ENCODE data around the gene CEP89. TPM values are rescaled to one million over a fixed set of nuclear protein-coding genes. Genes with fewer than 3 reads are reported as not detected.
"Not testable (repeated sequence)": the region's sequence is repeated elsewhere in the genome, so short reads cannot be mapped to it uniquely, and the experiment has no call there.

CEP89 gene
- total RNA-seq, 2 donors from 2014 or later: 19.3 to 20.6 TPM

DNA sequence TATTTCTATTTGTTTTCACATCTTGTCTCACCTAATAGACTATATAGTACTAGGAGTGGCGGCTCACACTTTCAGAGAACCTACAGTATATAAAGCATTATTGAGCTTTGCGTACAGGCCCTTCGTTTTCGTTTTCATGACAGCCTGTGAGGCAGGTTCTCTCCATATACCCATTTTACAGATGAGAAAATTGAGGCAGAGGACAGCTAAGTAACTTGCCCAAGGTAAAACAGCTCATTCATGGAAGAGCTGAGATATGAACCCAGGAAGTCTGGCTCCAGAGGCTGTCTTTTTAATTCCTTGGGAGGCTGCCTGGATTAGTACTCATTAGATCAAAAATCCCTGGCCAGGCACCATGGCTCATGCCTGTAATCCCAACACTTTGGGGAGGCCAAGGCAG is 29.2 kb upstream of the CEP89 start:
- TF ChIP-seq POLR2AphosphoS5 (IDR thresholded peaks at IDR 0.05): no peak
- TF ChIP-seq, protein P1, sequence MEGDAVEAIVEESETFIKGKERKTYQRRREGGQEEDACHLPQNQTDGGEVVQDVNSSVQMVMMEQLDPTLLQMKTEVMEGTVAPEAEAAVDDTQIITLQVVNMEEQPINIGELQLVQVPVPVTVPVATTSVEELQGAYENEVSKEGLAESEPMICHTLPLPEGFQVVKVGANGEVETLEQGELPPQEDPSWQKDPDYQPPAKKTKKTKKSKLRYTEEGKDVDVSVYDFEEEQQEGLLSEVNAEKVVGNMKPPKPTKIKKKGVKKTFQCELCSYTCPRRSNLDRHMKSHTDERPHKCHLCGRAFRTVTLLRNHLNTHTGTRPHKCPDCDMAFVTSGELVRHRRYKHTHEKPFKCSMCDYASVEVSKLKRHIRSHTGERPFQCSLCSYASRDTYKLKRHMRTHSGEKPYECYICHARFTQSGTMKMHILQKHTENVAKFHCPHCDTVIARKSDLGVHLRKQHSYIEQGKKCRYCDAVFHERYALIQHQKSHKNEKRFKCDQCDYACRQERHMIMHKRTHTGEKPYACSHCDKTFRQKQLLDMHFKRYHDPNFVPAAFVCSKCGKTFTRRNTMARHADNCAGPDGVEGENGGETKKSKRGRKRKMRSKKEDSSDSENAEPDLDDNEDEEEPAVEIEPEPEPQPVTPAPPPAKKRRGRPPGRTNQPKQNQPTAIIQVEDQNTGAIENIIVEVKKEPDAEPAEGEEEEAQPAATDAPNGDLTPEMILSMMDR (IDR thresholded peaks at IDR 0.05): no peak
- TF ChIP-seq POLR2A (IDR thresholded peaks at IDR 0.05): no peak
- peak overlapping the region in 1 of 2 donors; percentile 33 for H3K27ac ChIP-seq

DNA sequence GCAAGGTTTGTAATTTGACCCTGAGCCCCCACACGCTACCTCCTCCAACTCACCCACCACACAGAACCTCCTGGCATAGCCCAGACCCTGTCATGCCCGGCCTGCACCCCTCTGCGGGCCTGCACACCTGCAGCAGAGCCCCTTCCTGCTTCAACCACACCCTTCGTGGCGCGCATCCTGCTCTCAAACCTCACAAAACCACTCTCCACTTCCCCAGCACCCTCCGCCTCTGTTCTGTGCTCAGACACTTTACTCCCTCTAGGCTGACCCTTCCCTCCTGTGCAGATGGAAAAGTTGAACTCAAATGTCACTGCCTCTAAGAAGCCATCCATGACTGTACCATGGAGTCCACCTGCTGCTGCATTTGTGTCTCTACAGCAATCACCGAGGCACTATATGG is 28.8 kb upstream of the CEP89 start:
- 87% methylated on average over 8 of the region's 8 CpGs for WGBS
- DNase-seq (ENCODE audit: low spot score): no peak
- H3K27me3 ChIP-seq (replicated peaks; ENCODE audit: insufficient read depth): no peaks in the 10 kb centered on the region
- no peaks in the 10 kb centered on the region for H3K9me3 ChIP-seq
- H3K4me1 ChIP-seq (replicated peaks): no peaks in the 10 kb centered on the region
- intact Hi-C loops (cut with DNase I): no loop called here
- no peak overlapping the region for H3K4me3 ChIP-seq
- H3K36me3 ChIP-seq: no peaks in the 10 kb centered on the region
- no peak for TF ChIP-seq POLR2A (IDR thresholded peaks at IDR 0.05)
- TF ChIP-seq, protein P1 (IDR thresholded peaks at IDR 0.05): no peak
- TF ChIP-seq POLR2AphosphoS5 (IDR thresholded peaks at IDR 0.05): no peak
- peak overlapping the region in 1 of 2 donors; percentile 33 for H3K27ac ChIP-seq

More for the DNA sequence above, 29.2 kb upstream of the CEP89 start:
- Histone ChIP-seq H3K4me1 (replicated peaks) (no peaks in the 10 kb centered on the region), H3K4me3 (no peak overlapping the region), H3K9me3 (no peaks in the 10 kb centered on the region), H3K36me3 (no peaks in the 10 kb centered on the region), H3K27me3 (replicated peaks; ENCODE audit: insufficient read depth) (no peaks in the 10 kb centered on the region)
- intact Hi-C loops (cut with DNase I): no loop called here
- 96% methylated on average over 4 of the region's 4 CpGs for WGBS
- DNase-seq (ENCODE audit: low spot score): no peak

DNA sequence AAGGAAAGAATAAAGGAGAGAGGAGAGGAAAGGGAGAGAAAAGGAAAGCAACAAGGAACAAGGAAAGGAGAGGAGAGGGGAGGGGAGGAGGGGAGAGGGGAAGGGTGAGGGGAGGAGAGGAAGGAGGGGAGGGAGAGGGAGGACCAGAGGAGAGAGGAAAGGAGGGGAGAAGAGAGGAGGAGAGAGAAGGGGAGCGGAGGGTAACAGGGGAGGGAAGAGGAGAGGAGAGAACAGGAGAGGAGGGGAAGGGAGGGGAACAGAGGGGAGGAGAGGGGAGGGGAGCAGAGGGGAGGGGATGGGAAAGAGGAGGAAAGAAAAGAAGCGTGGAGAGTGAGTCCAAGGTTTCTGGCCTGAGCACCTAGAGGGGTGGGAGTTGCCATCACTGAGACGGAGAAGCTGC is 27.0 kb upstream of the CEP89 start:
- Histone ChIP-seq H3K4me3 (no peak overlapping the region), H3K4me1 (replicated peaks) (no peaks in the 10 kb centered on the region), H3K27me3 (replicated peaks; ENCODE audit: insufficient read depth) (no peaks in the 10 kb centered on the region), H3K36me3 (peaks cover 0 to 4% of the 10 kb centered on the region in 2 donors), H3K27ac (peak overlapping the region in 1 of 2 donors; percentile 62), H3K9me3 (no peaks in the 10 kb centered on the region)
- DNase-seq (ENCODE audit: low spot score): no peak
- intact Hi-C loops (cut with DNase I): no loop called here
- WGBS: 70% methylated on average over 3 of the region's 3 CpGs
- TF ChIP-seq POLR2A (IDR thresholded peaks at IDR 0.05): no peak
- TF ChIP-seq, protein P1 (IDR thresholded peaks at IDR 0.05): no peak
- no peak for TF ChIP-seq POLR2AphosphoS5 (IDR thresholded peaks at IDR 0.05)

DNA sequence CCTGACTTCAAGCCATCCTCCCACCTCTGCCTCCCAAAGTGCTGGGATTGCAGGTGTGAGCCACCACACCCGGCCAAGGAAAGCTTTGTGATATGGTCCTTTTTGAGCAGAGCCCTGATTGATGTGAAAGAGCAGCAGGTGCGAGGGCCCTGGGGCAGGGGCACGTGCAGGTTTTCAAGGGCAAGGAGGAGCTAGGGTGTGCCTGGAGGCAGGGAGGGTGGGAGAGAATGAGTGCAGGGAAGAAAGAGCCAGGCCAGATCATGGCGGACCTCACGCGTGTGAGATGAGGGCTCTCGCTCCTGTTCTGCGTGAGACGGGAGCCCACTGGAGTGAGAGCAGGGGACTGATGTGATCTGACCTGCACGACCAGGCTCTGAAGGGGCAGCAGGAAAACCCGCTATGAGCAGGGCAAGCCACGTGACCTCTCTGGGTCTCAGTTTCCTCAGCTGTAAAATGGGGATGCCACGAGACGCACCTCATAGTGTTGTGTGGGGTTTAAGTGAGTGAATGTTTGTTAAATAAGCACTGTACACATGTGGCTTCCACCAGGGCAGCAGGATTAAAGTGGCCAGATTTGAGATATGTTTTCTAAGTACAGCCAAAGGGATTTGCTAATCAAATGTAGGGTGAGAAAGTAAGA is 26.1 kb upstream of the CEP89 start:
- intact Hi-C loops (cut with DNase I): no loop called here
- Histone ChIP-seq H3K27ac (peak overlapping the region; percentile 36 to 62), H3K4me3 (no peak overlapping the region), H3K4me1 (replicated peaks) (no peaks in the 10 kb centered on the region), H3K36me3 (peaks cover 0 to 5% of the 10 kb centered on the region in 2 donors), H3K9me3 (no peaks in the 10 kb centered on the region), H3K27me3 (replicated peaks; ENCODE audit: insufficient read depth) (no peaks in the 10 kb centered on the region)
- DNase-seq (ENCODE audit: low spot score): no peak
- WGBS: 87% methylated on average over 14 of the region's 14 CpGs
- TF ChIP-seq POLR2A (IDR thresholded peaks at IDR 0.05) (no peak), POLR2AphosphoS5 (IDR thresholded peaks at IDR 0.05) (no peak)
- TF ChIP-seq, protein P1 (IDR thresholded peaks at IDR 0.05): no peak

DNA sequence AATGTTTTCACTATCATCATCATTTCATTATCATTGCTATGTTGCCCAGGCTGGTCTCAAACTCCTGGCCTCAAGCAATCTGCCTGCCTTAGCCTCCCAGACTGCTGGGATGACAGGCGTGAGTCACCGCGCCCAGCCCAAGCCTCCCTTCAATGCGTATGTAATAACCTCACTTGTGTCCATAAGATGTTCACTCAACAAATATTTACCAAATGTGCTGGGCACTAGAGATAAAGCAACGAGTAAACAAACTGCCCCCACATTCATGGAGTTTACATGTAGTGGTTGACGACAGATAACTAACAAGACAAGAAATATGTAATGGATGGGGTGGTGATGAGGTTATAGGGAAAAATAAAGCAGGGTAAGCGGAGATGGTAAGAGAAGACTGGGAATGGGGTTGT is 25.3 kb upstream of the CEP89 start:
- WGBS: 57% methylated on average over 7 of the region's 7 CpGs

DNA sequence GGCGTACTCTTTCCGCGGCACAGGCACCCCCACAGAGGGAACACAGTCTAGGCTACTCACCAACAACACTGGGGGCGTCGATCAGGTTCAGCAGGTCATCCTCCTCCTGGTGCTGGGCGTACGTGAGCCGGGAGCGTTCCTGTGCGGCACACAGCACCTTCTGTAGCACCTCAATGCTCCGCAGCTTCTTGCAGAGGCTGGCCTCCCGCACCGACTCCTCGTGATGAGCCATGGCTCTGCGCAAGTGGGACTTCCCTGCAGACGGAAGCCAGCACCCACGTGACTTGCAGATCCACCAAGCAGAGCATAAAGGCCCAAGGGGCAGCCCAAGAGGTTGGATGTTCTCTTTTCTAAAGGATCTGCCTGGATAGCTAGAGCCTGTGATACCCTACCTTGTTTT is 24.2 kb upstream of the CEP89 start:
- H3K4me1 ChIP-seq (replicated peaks); DNase-seq (ENCODE audit: low spot score); H3K4me3 ChIP-seq; H3K36me3 ChIP-seq; intact Hi-C loops (cut with DNase I); H3K27me3 ChIP-seq (replicated peaks; ENCODE audit: insufficient read depth); H3K27ac ChIP-seq; H3K9me3 ChIP-seq: not testable (repeated sequence)
- 89% methylated on average over 16 of the region's 17 CpGs for WGBS

More for the DNA sequence above, 25.3 kb upstream of the CEP89 start:
- H3K27me3 ChIP-seq (replicated peaks; ENCODE audit: insufficient read depth); H3K4me3 ChIP-seq; H3K36me3 ChIP-seq; intact Hi-C loops (cut with DNase I); H3K9me3 ChIP-seq; H3K4me1 ChIP-seq (replicated peaks): not testable (repeated sequence)
- H3K27ac ChIP-seq: peak overlapping the region in 1 of 2 donors; percentile 62
- peak; percentile 47 for TF ChIP-seq POLR2AphosphoS5 (IDR thresholded peaks at IDR 0.05)
- DNase-seq (ENCODE audit: low spot score): peak; percentile 56
